Breast epithelium (tissue), 4 donors: ENCODE results near the gene RYR3. TPM values are rescaled to one million over a fixed set of nuclear protein-coding genes. Genes with fewer than 3 reads are reported as not detected.

Experiments
- DNase-seq, 2 donors: peaks; one replicate each; pipeline ENCODE4 v3.0.0-alpha.2; 2019; ENCODE audit warnings: low spot score in 2 of 2
- H3K27ac ChIP-seq, 2 donors: fragments of 200-600 bp; sonication (generic) in 1 of 2; one replicate each; pipeline ENCODE4 v1.5.1; 2016 to 2019; ENCODE audit warnings: mild to moderate bottlenecking in 1 of 2
- H3K27me3 ChIP-seq, 2 donors: fragments of 200-600 bp; sonication (generic) in 1 of 2; one replicate each; pipeline versions ENCODE4 v1.5.1 to v1.6.0; 2017 to 2019; ENCODE audit warnings: control low read depth in 1 of 2, mild to moderate bottlenecking in 1 of 2
- H3K36me3 ChIP-seq: fragments of 200-600 bp; one replicate; pipeline ENCODE4 v1.5.1; 2019
- H3K4me1 ChIP-seq, 2 donors: fragments of 200-600 bp; sonication (generic); one replicate each; pipeline ENCODE4 v1.5.1; 2016 to 2019; ENCODE audit warnings: control low read depth in 1 of 2
- H3K4me3 ChIP-seq, 3 donors: fragments of 200-600 bp; sonication (generic); 1 replicate in 2 of 3; 2 replicates in 1 of 3; pipeline ENCODE4 v1.5.1; 2016 to 2019; ENCODE audit warnings: mild to moderate bottlenecking in 3 of 3, moderate library complexity in 2 of 3
- H3K9me3 ChIP-seq, 2 donors: fragments of 200-600 bp; sonication (generic) in 1 of 2; one replicate each; pipeline ENCODE4 v1.5.1; 2016 to 2019; ENCODE audit warnings: control low read depth in 1 of 2
- POLR2A ChIP-seq: fragments of 450-650 bp; IDR thresholded peaks from one replicate; pipeline ENCODE4 v1.6.1; 2016; ENCODE audit warnings: antibody characterized with exemption, mild to moderate bottlenecking, moderate library complexity
- POLR2AphosphoS5 ChIP-seq, 3 donors: sonication (generic); formaldehyde crosslinking; IDR thresholded peaks; one replicate each; pipeline ENCODE4 v1.6.1; 2017; ENCODE audit warnings: antibody characterized with exemption in 3 of 3
- intact Hi-C: fragments of 100-400 bp; cut with DNase I; formaldehyde crosslinking; loops from one replicate; pipeline ENCODE4 v1.15.1; 2023; ENCODE audit warnings: low total_unique reads
- total RNA-seq, 3 donors: library from RNA; depleted of rRNA; stranded (reverse); fragments of >200 nt; gene quantifications; one replicate each; pipeline ENCODE4 v1.1.0, GENCODE V29; 2016
- TF ChIP-seq, protein P1 (sequence below), 3 donors: fragments of 450-650 bp; IDR thresholded peaks; one replicate each; pipeline ENCODE4 v1.5.1; 2016 to 2017; ENCODE audit warnings: antibody characterized with exemption in 3 of 3, mild to moderate bottlenecking in 3 of 3, moderate library complexity in 3 of 3

Gene RYR3
- total RNA-seq, 3 donors from 2014 or later: 1.8 to 4.2 (median 2.6) TPM

DNA sequence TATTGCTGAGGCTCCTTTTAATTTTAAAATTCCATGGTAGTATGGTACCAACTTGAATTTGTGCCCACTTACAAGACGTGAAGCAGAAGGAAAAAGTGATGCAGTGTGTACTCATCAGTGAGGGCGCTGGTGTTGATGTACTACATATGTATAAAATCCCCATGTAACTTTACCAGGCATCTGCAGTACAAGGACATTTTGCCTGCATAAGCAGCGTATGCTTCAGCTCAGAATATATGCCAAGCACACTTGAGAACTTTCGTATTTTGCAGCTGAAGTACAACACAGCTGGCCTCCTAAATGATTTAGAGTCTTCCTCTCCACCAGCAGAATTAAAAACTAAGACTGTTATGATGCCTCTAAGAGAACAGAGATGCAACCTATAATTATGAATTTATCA is 108.9 kb downstream of the RYR3 start:
- H3K27me3 ChIP-seq: no peaks in the 10 kb centered on the region
- TF ChIP-seq POLR2AphosphoS5 (IDR thresholded peaks at IDR 0.05) (no peak), POLR2A (no peak)
- TF ChIP-seq, protein P1, sequence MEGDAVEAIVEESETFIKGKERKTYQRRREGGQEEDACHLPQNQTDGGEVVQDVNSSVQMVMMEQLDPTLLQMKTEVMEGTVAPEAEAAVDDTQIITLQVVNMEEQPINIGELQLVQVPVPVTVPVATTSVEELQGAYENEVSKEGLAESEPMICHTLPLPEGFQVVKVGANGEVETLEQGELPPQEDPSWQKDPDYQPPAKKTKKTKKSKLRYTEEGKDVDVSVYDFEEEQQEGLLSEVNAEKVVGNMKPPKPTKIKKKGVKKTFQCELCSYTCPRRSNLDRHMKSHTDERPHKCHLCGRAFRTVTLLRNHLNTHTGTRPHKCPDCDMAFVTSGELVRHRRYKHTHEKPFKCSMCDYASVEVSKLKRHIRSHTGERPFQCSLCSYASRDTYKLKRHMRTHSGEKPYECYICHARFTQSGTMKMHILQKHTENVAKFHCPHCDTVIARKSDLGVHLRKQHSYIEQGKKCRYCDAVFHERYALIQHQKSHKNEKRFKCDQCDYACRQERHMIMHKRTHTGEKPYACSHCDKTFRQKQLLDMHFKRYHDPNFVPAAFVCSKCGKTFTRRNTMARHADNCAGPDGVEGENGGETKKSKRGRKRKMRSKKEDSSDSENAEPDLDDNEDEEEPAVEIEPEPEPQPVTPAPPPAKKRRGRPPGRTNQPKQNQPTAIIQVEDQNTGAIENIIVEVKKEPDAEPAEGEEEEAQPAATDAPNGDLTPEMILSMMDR (IDR thresholded peaks at IDR 0.05): no peak
- H3K4me1 ChIP-seq: no peaks in the 10 kb centered on the region
- DNase-seq: no peak
- H3K36me3 ChIP-seq: no peaks in the 10 kb centered on the region
- H3K27ac ChIP-seq: no peak overlapping the region
- intact Hi-C loops: no loop called here
- H3K9me3 ChIP-seq: peaks cover 0 to 6% of the 10 kb centered on the region in 2 donors
- H3K4me3 ChIP-seq: no peak overlapping the region

DNA sequence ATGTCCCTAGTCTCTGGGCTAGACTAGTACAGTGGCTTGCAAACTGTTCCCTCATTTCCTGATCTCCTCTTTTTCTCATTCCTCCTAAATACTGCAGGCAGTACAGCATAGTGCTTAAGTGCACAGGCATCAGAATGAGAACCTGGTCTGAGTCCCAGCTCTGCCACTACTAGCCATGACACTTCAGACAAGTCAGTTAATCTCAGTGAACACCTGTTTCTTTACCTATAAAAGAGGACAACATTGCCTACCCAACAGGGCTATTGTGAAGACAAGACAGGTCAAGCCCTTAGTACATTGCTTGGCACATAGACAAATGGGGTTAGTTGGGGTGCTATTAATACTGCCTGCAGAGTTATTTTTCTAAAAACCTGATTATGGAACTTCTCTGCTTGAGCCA is 113.3 kb downstream of the RYR3 start:
- no peaks in the 10 kb centered on the region for H3K27me3 ChIP-seq
- H3K27ac ChIP-seq: no peak overlapping the region
- H3K9me3 ChIP-seq: no peaks in the 10 kb centered on the region
- H3K36me3 ChIP-seq: no peaks in the 10 kb centered on the region
- no peak for DNase-seq
- TF ChIP-seq, protein P1 (IDR thresholded peaks at IDR 0.05): no peak
- TF ChIP-seq POLR2A (no peak), POLR2AphosphoS5 (IDR thresholded peaks at IDR 0.05) (no peak)
- H3K4me3 ChIP-seq: no peak overlapping the region
- intact Hi-C loops: no loop called here
- H3K4me1 ChIP-seq: peaks cover 0 to 3% of the 10 kb centered on the region in 2 donors

DNA sequence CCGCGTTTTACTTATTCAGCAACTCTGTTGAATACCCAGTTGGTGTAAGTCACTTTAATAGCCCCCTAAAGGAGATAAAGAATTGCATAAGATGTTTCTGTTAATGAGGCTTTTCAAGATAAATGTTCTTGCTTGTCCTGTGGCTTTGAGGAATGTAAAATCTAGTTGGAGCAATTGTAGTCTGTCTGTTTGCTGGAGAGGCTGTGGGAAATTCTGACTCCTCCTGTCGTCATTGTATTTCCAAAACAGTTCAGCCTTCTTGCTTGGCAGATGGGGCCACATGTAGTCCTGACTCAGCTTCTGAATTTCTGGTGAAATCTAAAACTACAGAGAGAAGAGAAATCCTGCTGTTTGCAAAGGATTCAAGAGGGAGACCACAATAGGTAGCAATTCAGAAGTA is 114.4 kb downstream of the RYR3 start:
- Histone ChIP-seq H3K27ac (no peak overlapping the region), H3K4me1 (peaks cover 0 to 3% of the 10 kb centered on the region in 2 donors), H3K27me3 (no peaks in the 10 kb centered on the region), H3K4me3 (no peak overlapping the region), H3K36me3 (no peaks in the 10 kb centered on the region), H3K9me3 (no peaks in the 10 kb centered on the region)
- intact Hi-C loops: no loop called here
- no peak for DNase-seq
- TF ChIP-seq, protein P1 (IDR thresholded peaks at IDR 0.05): no peak
- TF ChIP-seq POLR2A (no peak), POLR2AphosphoS5 (IDR thresholded peaks at IDR 0.05) (no peak)

DNA sequence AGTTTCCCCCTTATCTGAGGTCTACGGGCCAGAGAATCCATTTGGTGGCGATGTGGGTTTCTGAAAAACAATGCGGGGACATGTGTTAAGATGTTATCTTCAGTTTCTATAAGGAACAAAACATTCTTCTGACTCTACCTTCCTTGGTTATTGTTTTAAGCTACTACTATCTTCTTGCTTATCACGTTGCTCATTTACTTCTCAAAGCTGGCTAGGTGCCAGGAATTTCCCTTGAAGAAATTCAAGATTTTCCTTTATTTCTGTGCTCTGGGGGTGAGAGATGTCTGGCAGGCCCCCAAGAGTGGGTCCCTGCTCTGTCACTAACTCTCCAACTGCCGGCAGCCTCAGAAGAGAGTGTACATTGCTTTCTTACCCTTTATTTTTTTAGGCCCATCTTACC is 119.8 kb downstream of the RYR3 start:
- no peaks in the 10 kb centered on the region for H3K36me3 ChIP-seq
- H3K4me1 ChIP-seq: no peaks in the 10 kb centered on the region
- intact Hi-C loops: no loop called here
- no peaks in the 10 kb centered on the region for H3K27me3 ChIP-seq
- H3K4me3 ChIP-seq: no peak overlapping the region
- TF ChIP-seq POLR2AphosphoS5 (IDR thresholded peaks at IDR 0.05) (no peak), POLR2A (no peak)
- TF ChIP-seq, protein P1 (IDR thresholded peaks at IDR 0.05): no peak
- H3K9me3 ChIP-seq: peaks cover 0 to 8% of the 10 kb centered on the region in 2 donors
- H3K27ac ChIP-seq: no peak overlapping the region
- DNase-seq: no peak

DNA sequence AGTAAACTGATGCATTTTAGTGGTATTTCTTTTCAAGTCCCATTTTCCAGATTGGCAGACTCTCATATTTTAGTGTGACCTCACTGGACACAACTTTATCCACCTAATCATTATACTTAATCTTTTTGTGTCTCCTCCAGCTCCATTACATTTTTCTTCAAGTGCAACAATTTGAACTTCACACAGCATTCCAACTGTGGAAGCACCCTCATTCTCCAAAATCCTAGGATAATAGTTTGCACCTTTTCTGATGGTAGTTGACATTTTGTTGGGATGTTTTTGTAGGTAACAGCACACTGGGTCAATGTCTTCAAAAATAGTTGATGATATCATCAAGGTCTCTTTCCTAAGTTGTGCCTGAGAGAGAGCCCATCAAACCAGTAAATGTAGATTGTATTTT is 123.1 kb downstream of the RYR3 start:
- no peaks in the 10 kb centered on the region for H3K27me3 ChIP-seq
- H3K4me3 ChIP-seq: no peak overlapping the region
- no peak for DNase-seq
- intact Hi-C loops: no loop called here
- no peak overlapping the region for H3K27ac ChIP-seq
- no peaks in the 10 kb centered on the region for H3K4me1 ChIP-seq
- TF ChIP-seq, protein P1 (IDR thresholded peaks at IDR 0.05): no peak
- TF ChIP-seq POLR2A (no peak), POLR2AphosphoS5 (IDR thresholded peaks at IDR 0.05) (no peak)
- H3K9me3 ChIP-seq: peaks cover 0 to 14% of the 10 kb centered on the region in 2 donors
- H3K36me3 ChIP-seq: no peaks in the 10 kb centered on the region
